KMS-11 (cell line): ENCODE results near the gene RAB15.

Experiments
- H2AFZ ChIP-seq: fragments of 200-600 bp; sonication (generic); 2 replicates; pipeline ENCODE4 v1.6.1; 2016; ENCODE audit warnings: antibody characterized with exemption, mixed run types, low read depth
- H3K27ac ChIP-seq: fragments of 200-600 bp; sonication (generic); 2 replicates; pipeline ENCODE4 v1.6.1; 2016; ENCODE audit warnings: mild to moderate bottlenecking, mixed run types
- H3K27me3 ChIP-seq: fragments of 200-600 bp; sonication (generic); 2 replicates; pipeline ENCODE4 v1.6.1; 2017; ENCODE audit warnings: mild to moderate bottlenecking, low read depth, mixed run types, moderate library complexity; ENCODE audit not compliant: insufficient read depth
- H3K36me3 ChIP-seq: fragments of 200-600 bp; sonication (generic); 2 replicates; pipeline ENCODE4 v1.6.1; 2017; ENCODE audit warnings: mild to moderate bottlenecking, mixed run types; ENCODE audit not compliant: insufficient read depth
- H3K4me1 ChIP-seq: fragments of 200-600 bp; sonication (generic); 2 replicates; pipeline ENCODE4 v1.6.1; 2016; ENCODE audit warnings: mild to moderate bottlenecking, low read depth, mixed run types; ENCODE audit not compliant: poor library complexity, severe bottlenecking
- H3K4me2 ChIP-seq: fragments of 200-600 bp; sonication (generic); 2 replicates; pipeline ENCODE4 v1.7.0; 2016; ENCODE audit warnings: mild to moderate bottlenecking, mixed run types
- H3K4me3 ChIP-seq: fragments of 200-600 bp; sonication (generic); IDR thresholded peaks from 2 replicates; pipeline ENCODE4 v1.6.1; 2017; ENCODE audit warnings: low read depth, low read length, mixed read lengths; ENCODE audit not compliant: insufficient read depth
- H3K79me2 ChIP-seq: fragments of 200-600 bp; sonication (generic); 2 replicates; pipeline ENCODE4 v1.6.1; 2016; ENCODE audit warnings: low read depth, mixed run types; ENCODE audit not compliant: insufficient read depth
- H3K9ac ChIP-seq: fragments of 200-600 bp; sonication (generic); 2 replicates; pipeline ENCODE4 v1.6.1; 2016; ENCODE audit warnings: mild to moderate bottlenecking, mixed run types
- H4K20me1 ChIP-seq: fragments of 200-600 bp; sonication (generic); 2 replicates; pipeline ENCODE4 v1.6.1; 2016; ENCODE audit warnings: mild to moderate bottlenecking, mixed run types; ENCODE audit not compliant: insufficient read depth
- CTCF ChIP-seq: fragments of 200-600 bp; sonication (generic); conservative IDR thresholded peaks from 2 replicates; pipeline ENCODE4 v1.6.1; 2017; ENCODE audit warnings: low read depth, mild to moderate bottlenecking, antibody characterized with exemption, low read length, moderate library complexity, mixed read lengths

The RAB15 gene

GRCh38 chr14:64990296-64990695, 18.2 kb upstream of the RAB15 start:
- H2AFZ ChIP-seq, result no peak overlapping the region
- no peak overlapping the region for H3K27ac ChIP-seq
- H3K36me3 ChIP-seq, result no peaks in the 10 kb centered on the region
- H3K4me3 ChIP-seq, result no peak overlapping the region
- H3K9ac ChIP-seq, result no peak overlapping the region
- peaks cover 19% of the 10 kb centered on the region for H3K4me1 ChIP-seq
- H3K79me2 ChIP-seq, result 0 out of 2 replicates have a peak, but pooled peaks cover 8% of the 10 kb centered on the region
- H4K20me1 ChIP-seq, result no peaks in the 10 kb centered on the region
- H3K4me2 ChIP-seq, result no peak overlapping the region
- no peak for TF ChIP-seq CTCF
- H3K27me3 ChIP-seq, result no peaks in the 10 kb centered on the region

- peaks cover 11% of the 10 kb centered on the region for H3K4me1 ChIP-seq
- no peaks in the 10 kb centered on the region for H3K36me3 ChIP-seq
- H2AFZ ChIP-seq, result peak overlapping the region; percentile 87
- peak overlapping the region; percentile 25 for H3K4me3 ChIP-seq
- TF ChIP-seq CTCF, result no peak
- no peaks in the 10 kb centered on the region for H4K20me1 ChIP-seq
- H3K27me3 ChIP-seq, result no peaks in the 10 kb centered on the region
- peak overlapping the region; percentile 56; the same call in 1 of the 2 replicates for H3K9ac ChIP-seq
- H3K79me2 ChIP-seq, result 0 out of 2 replicates have a peak, but pooled peaks cover 8% of the 10 kb centered on the region
- H3K27ac ChIP-seq, result peak overlapping the region; percentile 53; the same call in 1 of the 2 replicates
- peak overlapping the region; percentile 84 for H3K4me2 ChIP-seq
Measured at GRCh38 chr14:64987438-64987767, 15.3 kb upstream of the RAB15 start.

GRCh38 chr14:64986648-64987437, 14.7 kb upstream of the RAB15 start, which contains the start of gene FNTB:
FNTB (plus strand) TSS chr14:64986895; CDS start chr14:64986954, 59 bp downstream.
- TF ChIP-seq CTCF, result 0 out of 2 replicates have a peak, but pooled peaks have one; percentile 37
- H3K9ac ChIP-seq, result peak within 1 kb of the TSS; percentile 56
- H3K79me2 ChIP-seq, result 0 out of 2 replicates have a peak, but pooled peaks cover 8% of the 10 kb centered on the region
- no peaks in the 10 kb centered on the region for H3K36me3 ChIP-seq
- peak within 1 kb of the TSS; percentile 87 for H2AFZ ChIP-seq
- H3K27ac ChIP-seq, result peak within 1 kb of the TSS; percentile 53; the same call in 1 of the 2 replicates
- peaks cover 11% of the 10 kb centered on the region for H3K4me1 ChIP-seq
- no peaks in the 10 kb centered on the region for H3K27me3 ChIP-seq
- no peaks in the 10 kb centered on the region for H4K20me1 ChIP-seq
- peak within 1 kb of the TSS; percentile 25 for H3K4me3 ChIP-seq
- peak within 1 kb of the TSS; percentile 84 for H3K4me2 ChIP-seq

- H3K36me3 ChIP-seq, result no peaks in the 10 kb centered on the region
- H3K9ac ChIP-seq, result no peak overlapping the region
- no peaks in the 10 kb centered on the region for H4K20me1 ChIP-seq
- no peak overlapping the region for H3K4me3 ChIP-seq
- H3K4me2 ChIP-seq, result peak overlapping the region; percentile 25; the same call in 1 of the 2 replicates
- H3K27ac ChIP-seq, result no peak overlapping the region
- 0 out of 2 replicates have a peak, but pooled peaks cover 8% of the 10 kb centered on the region for H3K79me2 ChIP-seq
- H2AFZ ChIP-seq, result no peak overlapping the region
- H3K27me3 ChIP-seq, result no peaks in the 10 kb centered on the region
- H3K4me1 ChIP-seq, result peaks cover 11% of the 10 kb centered on the region
- TF ChIP-seq CTCF, result peak; percentile 74
Measured at GRCh38 chr14:64983439-64984310, 11.5 kb upstream of the RAB15 start.
